ENCODE results near the gene PHLDB1. TPM values are rescaled to one million over a fixed set of nuclear protein-coding genes. Genes with fewer than 3 reads are reported as not detected.

The PHLDB1 gene
- total RNA-seq, 1 donor from 2014 or later, result 35.7 TPM

DNA sequence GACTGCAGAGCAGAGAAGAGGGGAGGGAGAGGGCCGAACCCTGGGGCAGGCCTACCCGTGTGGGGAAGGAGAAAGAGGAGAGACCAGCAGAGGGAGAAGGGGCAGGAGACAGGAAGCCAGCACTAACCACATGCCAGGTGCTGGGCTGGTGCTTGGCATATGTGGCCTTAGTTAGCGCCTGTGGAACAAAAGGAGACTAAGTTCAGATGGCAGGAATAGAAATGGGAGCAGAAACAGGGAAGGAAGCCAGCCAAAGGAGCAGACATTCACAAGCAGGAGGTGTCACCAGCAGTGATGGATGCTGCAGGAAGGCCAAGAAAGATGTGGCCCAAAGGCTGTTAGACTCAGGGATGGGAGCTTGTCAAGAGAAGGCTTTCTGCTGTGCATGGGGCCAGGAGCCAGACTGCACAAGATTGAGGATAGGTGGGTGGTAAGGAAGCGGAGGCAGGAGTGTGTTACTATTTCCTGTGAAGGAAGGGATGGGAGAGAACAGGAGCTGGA is 45.3 kb downstream of the PHLDB1 start:
- Histone ChIP-seq H3K27ac (no peak overlapping the region), H3K9ac (no peak overlapping the region), H4K20me1 (ENCODE audit: low read depth) (no peaks in the 10 kb centered on the region), H3K4me1 (no peaks in the 10 kb centered on the region), H3K27me3 (no peaks in the 10 kb centered on the region), H3K4me3 (no peak overlapping the region), H2AFZ (replicated peaks) (no peak overlapping the region), H3F3A (ENCODE audit: low read depth) (peaks cover under 1% of the 10 kb centered on the region), H3K79me2 (ENCODE audit: low read depth) (no peaks in the 10 kb centered on the region), H3K36me3 (no peaks in the 10 kb centered on the region), H3K9me3 (ENCODE audit: low read depth) (no peaks in the 10 kb centered on the region), H3K4me2 (no peak overlapping the region)
- DNase-seq (ENCODE audit: low spot score), result no peak
- Mint-ChIP-seq H3K9me3 (no peaks in the 10 kb centered on the region), H3K4me3 (no peak overlapping the region), H3K36me3 (peaks cover 29% of the 10 kb centered on the region), H3K27me3 (ENCODE audit: insufficient read depth, low read depth) (peaks cover 5% of the 10 kb centered on the region), H3K4me1 (peaks cover 12% of the 10 kb centered on the region), H3K27ac (no peak overlapping the region)
- TF ChIP-seq EZH2phosphoT487 (IDR thresholded peaks at IDR 0.05) (no peak), EZH2 (IDR thresholded peaks at IDR 0.05) (no peak)
- TF ChIP-seq, protein P1, sequence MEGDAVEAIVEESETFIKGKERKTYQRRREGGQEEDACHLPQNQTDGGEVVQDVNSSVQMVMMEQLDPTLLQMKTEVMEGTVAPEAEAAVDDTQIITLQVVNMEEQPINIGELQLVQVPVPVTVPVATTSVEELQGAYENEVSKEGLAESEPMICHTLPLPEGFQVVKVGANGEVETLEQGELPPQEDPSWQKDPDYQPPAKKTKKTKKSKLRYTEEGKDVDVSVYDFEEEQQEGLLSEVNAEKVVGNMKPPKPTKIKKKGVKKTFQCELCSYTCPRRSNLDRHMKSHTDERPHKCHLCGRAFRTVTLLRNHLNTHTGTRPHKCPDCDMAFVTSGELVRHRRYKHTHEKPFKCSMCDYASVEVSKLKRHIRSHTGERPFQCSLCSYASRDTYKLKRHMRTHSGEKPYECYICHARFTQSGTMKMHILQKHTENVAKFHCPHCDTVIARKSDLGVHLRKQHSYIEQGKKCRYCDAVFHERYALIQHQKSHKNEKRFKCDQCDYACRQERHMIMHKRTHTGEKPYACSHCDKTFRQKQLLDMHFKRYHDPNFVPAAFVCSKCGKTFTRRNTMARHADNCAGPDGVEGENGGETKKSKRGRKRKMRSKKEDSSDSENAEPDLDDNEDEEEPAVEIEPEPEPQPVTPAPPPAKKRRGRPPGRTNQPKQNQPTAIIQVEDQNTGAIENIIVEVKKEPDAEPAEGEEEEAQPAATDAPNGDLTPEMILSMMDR (IDR thresholded peaks at IDR 0.05), result no peak

DNA sequence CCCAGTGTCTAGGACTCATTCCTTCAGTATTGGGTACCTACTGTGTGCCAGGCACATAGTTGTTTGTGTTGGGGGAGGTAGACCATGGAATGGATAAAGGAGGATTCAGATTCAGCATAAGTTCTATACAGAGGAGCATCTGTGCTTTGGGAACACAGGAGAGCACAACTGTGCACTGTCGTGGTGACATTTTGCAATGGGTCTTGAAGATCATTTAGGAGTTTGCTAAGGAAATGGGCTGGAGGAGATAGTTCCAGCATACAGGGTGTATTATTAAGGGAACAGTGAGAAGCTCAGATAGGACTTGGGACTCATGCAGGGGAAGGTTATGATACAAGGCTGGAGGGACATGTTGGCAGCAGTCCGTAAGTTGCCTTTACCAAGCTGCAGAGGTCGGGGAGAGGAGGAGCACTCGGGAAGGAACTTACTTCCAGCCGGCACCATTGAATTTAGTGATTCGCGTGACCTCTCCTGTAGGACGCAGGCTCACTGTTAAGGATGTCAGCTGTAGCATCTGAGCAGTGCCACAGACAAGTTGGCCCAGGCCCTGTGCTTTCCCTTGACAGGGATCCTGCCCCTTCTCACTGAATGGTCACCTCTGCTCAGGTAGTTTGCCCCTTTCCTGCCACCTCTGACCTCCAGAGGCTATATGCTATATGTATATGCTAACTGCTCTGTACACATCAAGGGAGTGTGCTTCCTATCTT is 46.4 kb downstream of the PHLDB1 start:
- no peak overlapping the region for H3K4me3 ChIP-seq
- H3K27me3 ChIP-seq, result no peaks in the 10 kb centered on the region
- no peaks in the 10 kb centered on the region for H3K36me3 ChIP-seq

DNA sequence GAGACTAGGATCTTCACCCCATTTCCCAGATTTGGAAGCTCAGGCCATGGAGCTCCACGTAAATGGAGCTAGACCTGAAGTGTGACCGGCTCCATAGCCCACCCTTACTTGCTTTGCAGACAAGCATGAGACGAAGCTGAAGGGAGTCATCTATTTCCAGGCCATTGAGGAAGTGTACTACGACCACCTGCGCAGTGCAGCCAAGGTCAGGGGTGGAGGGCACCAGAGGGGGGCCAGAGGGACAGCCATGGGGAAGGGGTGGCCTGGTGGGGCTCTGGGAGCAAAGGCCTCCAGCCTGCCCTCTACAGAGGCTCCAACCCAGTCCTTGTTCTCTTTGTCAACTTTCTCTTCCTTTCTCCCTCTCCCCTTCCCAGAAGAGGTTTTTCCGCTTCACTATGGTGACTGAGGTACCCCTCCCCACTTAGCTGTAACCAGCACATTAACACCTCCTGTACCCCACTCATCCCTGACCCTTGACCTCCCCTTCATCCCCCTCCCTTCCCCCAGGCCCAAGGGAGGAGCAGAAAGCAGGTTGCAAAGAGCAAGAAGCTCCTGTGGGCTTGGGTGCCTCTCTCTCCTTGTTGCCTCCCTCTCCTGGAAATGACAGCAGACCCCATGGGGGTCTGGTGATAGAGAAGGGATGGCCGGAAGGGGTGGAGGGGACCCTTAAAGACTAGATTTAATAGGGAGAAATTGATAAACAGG is 48.2 kb downstream of the PHLDB1 start:
- Mint-ChIP-seq H3K27ac (no peak overlapping the region), H3K36me3 (peaks cover 22% of the 10 kb centered on the region), H3K9me3 (no peaks in the 10 kb centered on the region), H3K27me3 (ENCODE audit: insufficient read depth, low read depth) (peaks cover 9% of the 10 kb centered on the region), H3K4me3 (no peak overlapping the region), H3K4me1 (peaks cover 30% of the 10 kb centered on the region)
- H3K9me3 ChIP-seq (ENCODE audit: low read depth), result no peaks in the 10 kb centered on the region
- H3K9ac ChIP-seq, result no peak overlapping the region
- TF ChIP-seq EZH2 (IDR thresholded peaks at IDR 0.05) (no peak), EZH2phosphoT487 (IDR thresholded peaks at IDR 0.05) (no peak)
- TF ChIP-seq, protein P1 (IDR thresholded peaks at IDR 0.05), result no peak
- H3K27ac ChIP-seq, result no peak overlapping the region
- no peaks in the 10 kb centered on the region for H3K27me3 ChIP-seq
- H3F3A ChIP-seq (ENCODE audit: low read depth), result peaks cover 11% of the 10 kb centered on the region
- H3K79me2 ChIP-seq (ENCODE audit: low read depth), result no peaks in the 10 kb centered on the region
- H3K4me3 ChIP-seq, result no peak overlapping the region
- H3K4me1 ChIP-seq, result peaks cover 10% of the 10 kb centered on the region
- no peak overlapping the region for H3K4me2 ChIP-seq
- H3K36me3 ChIP-seq, result no peaks in the 10 kb centered on the region
- no peak overlapping the region for H2AFZ ChIP-seq (replicated peaks)
- no peak for DNase-seq (ENCODE audit: low spot score)
- no peaks in the 10 kb centered on the region for H4K20me1 ChIP-seq (ENCODE audit: low read depth)

More for the DNA sequence above, 46.4 kb downstream of the PHLDB1 start:
- TF ChIP-seq, protein P1 (IDR thresholded peaks at IDR 0.05), result no peak
- TF ChIP-seq EZH2phosphoT487 (IDR thresholded peaks at IDR 0.05), result no peak
- Histone ChIP-seq H3K9ac (no peak overlapping the region), H2AFZ (replicated peaks) (no peak overlapping the region), H3K4me1 (no peaks in the 10 kb centered on the region), H3K4me2 (no peak overlapping the region), H3K9me3 (ENCODE audit: low read depth) (no peaks in the 10 kb centered on the region), H3K27ac (no peak overlapping the region), H3F3A (ENCODE audit: low read depth) (peaks cover 9% of the 10 kb centered on the region), H3K79me2 (ENCODE audit: low read depth) (no peaks in the 10 kb centered on the region), H4K20me1 (ENCODE audit: low read depth) (no peaks in the 10 kb centered on the region)
- peaks cover 15% of the 10 kb centered on the region for H3K4me1 Mint-ChIP-seq
- H3K27ac Mint-ChIP-seq, result no peak overlapping the region
- peaks cover 5% of the 10 kb centered on the region for H3K27me3 Mint-ChIP-seq (ENCODE audit: insufficient read depth, low read depth)
- H3K4me3 Mint-ChIP-seq, result no peak overlapping the region
- no peak for DNase-seq (ENCODE audit: low spot score)
- peaks cover 24% of the 10 kb centered on the region for H3K36me3 Mint-ChIP-seq
- no peaks in the 10 kb centered on the region for H3K9me3 Mint-ChIP-seq

Data from neural progenitor cell (in vitro differentiated cells).